ENCODE measurements around the gene TNIK.

- TF ChIP-seq, protein P1, sequence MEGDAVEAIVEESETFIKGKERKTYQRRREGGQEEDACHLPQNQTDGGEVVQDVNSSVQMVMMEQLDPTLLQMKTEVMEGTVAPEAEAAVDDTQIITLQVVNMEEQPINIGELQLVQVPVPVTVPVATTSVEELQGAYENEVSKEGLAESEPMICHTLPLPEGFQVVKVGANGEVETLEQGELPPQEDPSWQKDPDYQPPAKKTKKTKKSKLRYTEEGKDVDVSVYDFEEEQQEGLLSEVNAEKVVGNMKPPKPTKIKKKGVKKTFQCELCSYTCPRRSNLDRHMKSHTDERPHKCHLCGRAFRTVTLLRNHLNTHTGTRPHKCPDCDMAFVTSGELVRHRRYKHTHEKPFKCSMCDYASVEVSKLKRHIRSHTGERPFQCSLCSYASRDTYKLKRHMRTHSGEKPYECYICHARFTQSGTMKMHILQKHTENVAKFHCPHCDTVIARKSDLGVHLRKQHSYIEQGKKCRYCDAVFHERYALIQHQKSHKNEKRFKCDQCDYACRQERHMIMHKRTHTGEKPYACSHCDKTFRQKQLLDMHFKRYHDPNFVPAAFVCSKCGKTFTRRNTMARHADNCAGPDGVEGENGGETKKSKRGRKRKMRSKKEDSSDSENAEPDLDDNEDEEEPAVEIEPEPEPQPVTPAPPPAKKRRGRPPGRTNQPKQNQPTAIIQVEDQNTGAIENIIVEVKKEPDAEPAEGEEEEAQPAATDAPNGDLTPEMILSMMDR (IDR thresholded peaks at IDR 0.05; ENCODE audit: low read length): no peak
- TF ChIP-seq EZH2 (IDR thresholded peaks at IDR 0.05; ENCODE audit: borderline replicate concordance, low read length): no peak
Measured at GRCh38 chr3:171374661-171375285, 85.4 kb downstream of the TNIK start.

All from OCI-LY1 (cell line).